ENCODE results near the gene ZSCAN31. TPM values are rescaled to one million over a fixed set of nuclear protein-coding genes. Genes with fewer than 3 reads are reported as not detected.

Gene ZSCAN31
- total RNA-seq, 1 experiment from 2014 or later: 10.1 TPM

- peaks cover 46% of the 10 kb centered on the region for H3K79me2 ChIP-seq (ENCODE audit: insufficient read depth, low read length)
- POLR2A ChIA-PET: interaction anchor here (0.7 to 2.7 kb wide), 6 partner anchors 14 to 662 kb away, joined by 3 to 14 read pairs (median 4); partner anchors contain the start of genes ZKSCAN8, ZSCAN26 and ZSCAN31
- H3K4me3 ChIP-seq (replicated peaks in 1 of 2; ENCODE audit: low read depth in 1 of 2, low read length in 2 of 2): peak overlapping the region; percentile 86 to 89
- TF ChIP-seq EGR1 (IDR thresholded peaks at IDR 0.05; ENCODE audit: low read depth) (0 out of 2 replicates have a peak, but pooled peaks have one; percentile 33), ATF3 (IDR thresholded peaks at IDR 0.05) (no peak), POLR2AphosphoS5 (IDR thresholded peaks at IDR 0.05; ENCODE audit: low read depth, low read length) (no peak), SP1 (IDR thresholded peaks at IDR 0.05; ENCODE audit: low read depth) (0 out of 2 replicates have a peak, but pooled peaks have one; percentile 54), SRF (IDR thresholded peaks at IDR 0.05; ENCODE audit: low read depth) (0 out of 2 replicates have a peak, but pooled peaks have one; percentile 34), CBX3 (IDR thresholded peaks at IDR 0.05; ENCODE audit: low read depth) (peak; percentile 69; the same call in 1 of the 2 replicates), YY1 (IDR thresholded peaks at IDR 0.05; ENCODE audit: extremely low read depth, insufficient replicate concordance, low read depth, low read length) (no peak), CTCF (IDR thresholded peaks at IDR 0.05 in 2 of 3, conservative IDR thresholded peaks at IDR 0.05 in 1 of 3; ENCODE audit: borderline replicate concordance in 1 of 3, insufficient read depth in 1 of 3, low read depth in 2 of 3, low read length in 2 of 3) (no peak)
- no peaks in the 10 kb centered on the region for H3K9me2 ChIP-seq (ENCODE audit: insufficient read depth)
- H3K27me3 ChIP-seq (ENCODE audit: insufficient read depth, low read length): no peaks in the 10 kb centered on the region
- CTCF ChIA-PET: no interaction called here
- DNase-seq (ENCODE audit: low read depth, low spot score) (no peak), ATAC-seq (peak; percentile 5; the same call in 1 of the 2 replicates)
- no peaks in the 10 kb centered on the region for H4K20me1 ChIP-seq (ENCODE audit: insufficient read depth)
- peak overlapping the region; percentile 97 for H2AFZ ChIP-seq (ENCODE audit: low read depth, low read length, poor library complexity, severe bottlenecking)
- intact Hi-C loops (cut with micrococcal nuclease): no loop called here
- peaks cover 24 to 41% of the 10 kb centered on the region in 2 experiments for H3K4me1 ChIP-seq (ENCODE audit: control insufficient read depth in 1 of 2, insufficient read depth in 2 of 2, low read length in 2 of 2)
- 0 out of 4 replicates have a peak, but pooled peaks cover 0 to 4% of the 10 kb centered on the region in 2 experiments for H3K36me3 ChIP-seq (ENCODE audit: control insufficient read depth in 1 of 2, insufficient read depth in 2 of 2, low read length in 2 of 2)
- peak overlapping the region; percentile 82 for H3K27ac ChIP-seq (ENCODE audit: low read depth, low read length)
- peak overlapping the region; percentile 79 for H3K9ac ChIP-seq (ENCODE audit: low read length)
- RAD21 ChIA-PET (ENCODE audit: low non-redundant PET in 1 of 2, low total read pairs in 2 of 2, uncharacterized antibody in 2 of 2, unreplicated experiment in 2 of 2): interaction anchor here in 1 of 2 experiments (0.9 kb wide), 1 partner anchor 208 kb away, joined by 3 read pairs; the partner anchor contains the start of gene ZKSCAN8
- H3K9me3 ChIP-seq (ENCODE audit: control insufficient read depth in 1 of 2, insufficient read depth in 1 of 2, low read depth in 1 of 2, low read length in 2 of 2): no peaks in the 10 kb centered on the region
- no TSS peak for BruUV-seq (replicated peaks)
- H3K4me2 ChIP-seq (ENCODE audit: low read length): peak overlapping the region; percentile 94
Measured at GRCh38 chr6:28349344-28349891, 13.5 kb upstream of the ZSCAN31 start.
